GM10847 (cell line): ENCODE measurements around the gene CBLN1.

Source experiments
- POLR2A ChIP-seq: IDR thresholded peaks from 2 replicates; pipeline ENCODE4 v1.6.1; 2011; ENCODE audit not compliant: insufficient read length; ENCODE audit errors: extremely low read depth

Gene CBLN1

GRCh38 chr16:49268667-49269066, 13.0 kb downstream of the CBLN1 start:
- no peak for TF ChIP-seq POLR2A

DNA sequence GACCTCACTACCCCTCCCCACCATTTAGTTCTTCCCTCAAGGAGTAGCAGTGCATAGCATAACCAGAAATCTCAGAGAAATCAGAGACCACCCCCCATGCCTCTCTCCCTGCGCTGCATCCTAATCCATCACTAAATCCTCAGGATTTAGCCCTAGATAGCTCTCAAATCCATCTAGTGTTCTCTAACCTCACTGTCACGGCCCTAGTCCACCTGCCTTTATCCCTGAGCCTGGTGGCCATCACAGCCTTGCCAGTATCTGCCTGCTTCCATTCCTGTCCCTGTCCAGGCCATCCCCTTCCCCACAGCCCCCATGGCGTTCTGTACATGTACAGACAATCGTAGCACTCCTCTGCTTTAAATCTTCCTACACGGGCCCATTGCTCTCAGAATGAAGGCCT, 19.1 kb downstream of the CBLN1 start:
- TF ChIP-seq POLR2A: no peak

DNA sequence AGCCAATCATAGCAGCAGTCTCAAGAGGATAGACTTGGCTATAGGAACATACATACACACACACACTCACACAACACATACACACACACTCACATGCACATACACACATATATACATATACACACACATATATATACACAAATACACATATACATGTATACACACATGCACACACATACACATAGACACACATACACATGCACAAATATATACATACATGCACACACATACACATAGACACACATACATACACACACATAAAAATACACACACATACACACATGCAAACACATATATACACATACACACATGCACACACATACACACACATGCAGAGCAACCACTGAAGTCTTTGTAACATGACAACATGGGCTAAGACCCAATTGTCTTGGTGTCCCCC, 19.7 kb downstream of the CBLN1 start:
- TF ChIP-seq POLR2A: no peak

- TF ChIP-seq POLR2A: no peak
These were observed 20.6 kb downstream of the CBLN1 start for GRCh38 chr16:49260956-49261530.

DNA sequence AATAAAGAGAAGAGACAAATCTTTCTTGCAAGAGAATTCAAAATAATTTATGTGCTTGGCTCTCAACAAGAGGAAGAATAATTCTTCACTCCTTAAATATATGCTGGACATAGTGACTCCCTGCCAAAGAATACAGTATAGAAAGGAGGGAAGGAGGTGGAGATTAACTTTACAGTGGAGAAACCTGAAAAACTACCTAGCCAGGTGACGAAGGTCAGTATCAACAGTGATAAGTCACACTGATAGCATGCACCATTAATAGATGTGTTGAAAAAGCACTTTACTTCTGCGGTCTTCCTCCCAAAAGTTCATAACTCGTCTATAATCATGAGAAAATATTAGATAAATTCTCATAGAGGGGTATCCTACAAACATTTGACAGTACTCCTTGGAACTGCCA, 21.4 kb downstream of the CBLN1 start:
- TF ChIP-seq POLR2A: no peak

- no peak for TF ChIP-seq POLR2A
These were observed 22.3 kb downstream of the CBLN1 start for GRCh38 chr16:49259330-49259729.

GRCh38 chr16:49250689-49251088, 30.9 kb downstream of the CBLN1 start:
- TF ChIP-seq POLR2A: no peak

DNA sequence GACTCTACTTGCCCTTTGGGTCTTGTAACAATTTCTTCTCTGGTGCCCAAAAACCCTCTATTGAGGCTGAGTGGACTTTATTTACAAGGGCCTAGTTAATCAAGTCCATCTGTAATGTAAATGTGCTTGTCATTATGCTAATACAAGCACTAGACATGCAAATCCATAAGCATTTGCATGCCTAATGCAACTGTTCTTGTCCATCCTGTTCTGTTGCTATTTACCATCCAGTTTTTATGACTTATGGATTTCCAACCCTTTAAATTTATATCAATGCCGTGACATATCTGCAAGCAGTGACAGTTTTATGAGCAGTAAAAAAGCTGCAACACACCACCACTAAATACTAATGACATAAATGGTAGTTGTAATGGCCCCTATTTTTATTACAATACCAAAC, 33.4 kb downstream of the CBLN1 start:
- TF ChIP-seq POLR2A: no peak

DNA sequence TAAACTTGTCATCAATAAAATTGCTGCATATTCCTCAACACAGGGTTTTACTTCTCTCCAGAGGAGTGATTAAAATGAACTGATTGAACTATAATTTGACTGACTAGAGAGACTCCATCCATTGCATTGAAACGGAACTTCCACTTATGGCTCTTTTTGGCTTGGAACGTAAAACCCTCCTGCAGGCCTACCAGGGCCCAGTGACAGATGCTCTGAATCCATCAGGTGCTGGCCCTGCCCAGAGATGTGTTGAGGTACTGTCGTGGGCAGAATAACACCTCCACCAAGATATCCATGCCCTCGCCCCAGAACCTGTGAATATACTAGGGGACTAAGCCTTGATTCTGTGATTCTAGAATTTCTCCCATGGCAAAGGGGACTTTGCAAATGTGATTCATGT, 45.4 kb downstream of the CBLN1 start:
- no peak for TF ChIP-seq POLR2A
